Dendritic cell treated with granulocyte-macrophage colony-stimulating factor and Interleukin-4, amounts not matched to agents 40 ng/mL and 50 ng/mL, for 4 days (primary cell): ENCODE measurements around the gene VPS33B.
A peak's percentile ranks its signal among the peaks of the same experiment; 100 is the strongest.
"Not testable (repeated sequence)": the region's sequence is repeated elsewhere in the genome, so short reads cannot be mapped to it uniquely, and the experiment has no call there.

Experiments
- H3K27ac Mint-ChIP-seq: one replicate; pipeline ENCODE4 v1.8.0; 2022; ENCODE audit warnings: mild to moderate bottlenecking, mixed read lengths
- H3K27me3 Mint-ChIP-seq: one replicate; pipeline ENCODE4 v1.8.0; 2022; ENCODE audit warnings: mild to moderate bottlenecking, mixed read lengths
- H3K36me3 Mint-ChIP-seq: one replicate; pipeline ENCODE4 v1.8.0; 2022; ENCODE audit warnings: low read depth, mixed read lengths
- H3K4me1 Mint-ChIP-seq: one replicate; pipeline ENCODE4 v1.8.0; 2022; ENCODE audit warnings: low read depth, mixed read lengths
- H3K4me3 Mint-ChIP-seq: one replicate; pipeline ENCODE4 v1.8.0; 2022; ENCODE audit warnings: mild to moderate bottlenecking, moderate library complexity, mixed read lengths
- H3K9me3 Mint-ChIP-seq: one replicate; pipeline ENCODE4 v1.8.0; 2022; ENCODE audit warnings: mixed read lengths
- intact Hi-C: fragments of 100-400 bp; cut with micrococcal nuclease; formaldehyde crosslinking; loops from one replicate; pipeline ENCODE4 v1.15.0; 2022

Gene VPS33B

GRCh38 chr15:91047545-91048199 is 25.3 kb upstream of the VPS33B start:
- Mint-ChIP-seq H3K36me3 (no peaks in the 10 kb centered on the region), H3K27me3 (peaks cover 23% of the 10 kb centered on the region), H3K4me1 (peaks cover 19% of the 10 kb centered on the region), H3K4me3 (no peak overlapping the region), H3K27ac (no peak overlapping the region), H3K9me3 (peaks cover 9% of the 10 kb centered on the region)
- intact Hi-C loops: no loop called here

- H3K4me3 Mint-ChIP-seq, intact Hi-C loops, H3K9me3 Mint-ChIP-seq, H3K36me3 Mint-ChIP-seq, H3K27ac Mint-ChIP-seq: not testable (repeated sequence)
- peaks cover 19% of the 10 kb centered on the region for H3K4me1 Mint-ChIP-seq
- peaks cover 13% of the 10 kb centered on the region for H3K27me3 Mint-ChIP-seq
Observed at GRCh38 chr15:91046056-91046455, 23.7 kb upstream of the VPS33B start.

- Mint-ChIP-seq H3K9me3 (peaks cover 9% of the 10 kb centered on the region), H3K36me3 (no peaks in the 10 kb centered on the region), H3K4me1 (peaks cover 19% of the 10 kb centered on the region), H3K27ac (no peak overlapping the region), H3K27me3 (peaks cover 10% of the 10 kb centered on the region), H3K4me3 (no peak overlapping the region)
- intact Hi-C loops: no loop called here
Observed at GRCh38 chr15:91045065-91045464, 22.7 kb upstream of the VPS33B start.

- intact Hi-C loops: no loop called here
- H3K4me1 Mint-ChIP-seq: peaks cover 5% of the 10 kb centered on the region
Observed at GRCh38 chr15:91043202-91043874, 20.9 kb upstream of the VPS33B start.

GRCh38 chr15:91040856-91041255 is 18.5 kb upstream of the VPS33B start:
- Mint-ChIP-seq H3K4me1 (no peaks in the 10 kb centered on the region), H3K27ac (no peak overlapping the region), H3K9me3 (no peaks in the 10 kb centered on the region), H3K27me3 (peaks cover 5% of the 10 kb centered on the region), H3K36me3 (no peaks in the 10 kb centered on the region), H3K4me3 (no peak overlapping the region)
- intact Hi-C loops: no loop called here

More at GRCh38 chr15:91043202-91043874, 20.9 kb upstream of the VPS33B start:
- H3K27me3 Mint-ChIP-seq: no peaks in the 10 kb centered on the region
- H3K4me3 Mint-ChIP-seq: no peak overlapping the region
- H3K36me3 Mint-ChIP-seq: no peaks in the 10 kb centered on the region
- peaks cover 7% of the 10 kb centered on the region for H3K9me3 Mint-ChIP-seq
- no peak overlapping the region for H3K27ac Mint-ChIP-seq

- no peaks in the 10 kb centered on the region for H3K36me3 Mint-ChIP-seq
- no peaks in the 10 kb centered on the region for H3K4me1 Mint-ChIP-seq
- H3K27me3 Mint-ChIP-seq: peaks cover 6% of the 10 kb centered on the region
- no peaks in the 10 kb centered on the region for H3K9me3 Mint-ChIP-seq
- no peak overlapping the region for H3K27ac Mint-ChIP-seq
- no peak overlapping the region for H3K4me3 Mint-ChIP-seq
- intact Hi-C loops: no loop called here
Observed at GRCh38 chr15:91039996-91040395, 17.6 kb upstream of the VPS33B start.

GRCh38 chr15:91032919-91033803 is 10.8 kb upstream of the VPS33B start:
- intact Hi-C loops: loop anchor here (5.0 kb wide), 1 partner anchor 76 kb away; no protein-coding TSS in a partner anchor
- Mint-ChIP-seq H3K27me3 (peaks cover 21% of the 10 kb centered on the region), H3K9me3 (no peaks in the 10 kb centered on the region), H3K36me3 (no peaks in the 10 kb centered on the region), H3K27ac (no peak overlapping the region), H3K4me1 (peaks cover 6% of the 10 kb centered on the region), H3K4me3 (no peak overlapping the region)

GRCh38 chr15:91031796-91032195 is 9.4 kb upstream of the VPS33B start:
- H3K27ac Mint-ChIP-seq: no peak overlapping the region
- no peak overlapping the region for H3K4me3 Mint-ChIP-seq
- peaks cover 18% of the 10 kb centered on the region for H3K27me3 Mint-ChIP-seq
- H3K9me3 Mint-ChIP-seq: no peaks in the 10 kb centered on the region
- intact Hi-C loops: loop anchor here (5.0 kb wide), 1 partner anchor 74 kb away; no protein-coding TSS in a partner anchor
- H3K36me3 Mint-ChIP-seq: no peaks in the 10 kb centered on the region
- peaks cover 6% of the 10 kb centered on the region for H3K4me1 Mint-ChIP-seq

GRCh38 chr15:91027677-91028076 is 5.3 kb upstream of the VPS33B start:
- Mint-ChIP-seq H3K9me3 (no peaks in the 10 kb centered on the region), H3K4me1 (no peaks in the 10 kb centered on the region), H3K4me3 (no peak overlapping the region), H3K36me3 (no peaks in the 10 kb centered on the region), H3K27ac (no peak overlapping the region), H3K27me3 (peaks cover under 1% of the 10 kb centered on the region)
- intact Hi-C loops: no loop called here

- Mint-ChIP-seq H3K27ac (no peak overlapping the region), H3K9me3 (no peaks in the 10 kb centered on the region), H3K36me3 (peaks cover 18% of the 10 kb centered on the region), H3K27me3 (no peaks in the 10 kb centered on the region), H3K4me1 (peaks cover 27% of the 10 kb centered on the region), H3K4me3 (no peak overlapping the region)
- intact Hi-C loops: no loop called here
Observed at GRCh38 chr15:91023720-91024119, 1.3 kb upstream of the VPS33B start.

- intact Hi-C loops: loop anchor here (1.0 kb wide), 1 partner anchor 28 kb away; the partner anchor contains the start of gene PRC1
- H3K27me3 Mint-ChIP-seq: no peaks in the 10 kb centered on the region
- peak overlapping the region; percentile 96 for H3K27ac Mint-ChIP-seq
- H3K9me3 Mint-ChIP-seq: no peaks in the 10 kb centered on the region
- H3K4me1 Mint-ChIP-seq: peaks cover 35% of the 10 kb centered on the region
- peaks cover 26% of the 10 kb centered on the region for H3K36me3 Mint-ChIP-seq
- H3K4me3 Mint-ChIP-seq: peak overlapping the region; percentile 92
Observed at GRCh38 chr15:91022832-91023129, 387 bp upstream of the VPS33B start.

- Mint-ChIP-seq H3K36me3 (peaks cover 38% of the 10 kb centered on the region), H3K27ac (peak overlapping the region; percentile 96), H3K9me3 (no peaks in the 10 kb centered on the region), H3K4me3 (peak overlapping the region; percentile 92), H3K27me3 (no peaks in the 10 kb centered on the region), H3K4me1 (peaks cover 36% of the 10 kb centered on the region)
- intact Hi-C loops: loop anchor here (1.0 kb wide), 1 partner anchor 27 kb away; the partner anchor contains the start of gene PRC1
Observed at GRCh38 chr15:91021516-91022074, 799 bp downstream of the VPS33B start.

- intact Hi-C loops: no loop called here
Observed at GRCh38 chr15:91018158-91018557, 4.2 kb downstream of the VPS33B start.

GRCh38 chr15:91017716-91018115 is 4.7 kb downstream of the VPS33B start:
- intact Hi-C loops: no loop called here
- no peak overlapping the region for H3K4me3 Mint-ChIP-seq
- no peak overlapping the region for H3K27ac Mint-ChIP-seq
- no peaks in the 10 kb centered on the region for H3K27me3 Mint-ChIP-seq
- peaks cover 67% of the 10 kb centered on the region for H3K36me3 Mint-ChIP-seq
- H3K4me1 Mint-ChIP-seq: peaks cover 36% of the 10 kb centered on the region
- no peaks in the 10 kb centered on the region for H3K9me3 Mint-ChIP-seq

More at GRCh38 chr15:91018158-91018557, 4.2 kb downstream of the VPS33B start:
- Mint-ChIP-seq H3K4me1 (peaks cover 36% of the 10 kb centered on the region), H3K27me3 (no peaks in the 10 kb centered on the region), H3K36me3 (peaks cover 62% of the 10 kb centered on the region), H3K9me3 (no peaks in the 10 kb centered on the region), H3K27ac (peak overlapping the region; percentile 6), H3K4me3 (no peak overlapping the region)
